Measurements from ENCODE around the gene MINK1.

- TF ChIP-seq CTCF (IDR thresholded peaks at IDR 0.05) = no peak
- no peak for TF ChIP-seq POLR2A (IDR thresholded peaks at IDR 0.05)
Observed at GRCh38 chr17:4898927-4899326, 65.8 kb downstream of the MINK1 start.

Data from gastroesophageal sphincter (tissue), 3 donors.